ENCODE measurements around the gene GALK2. TPM values are rescaled to one million over a fixed set of nuclear protein-coding genes. Genes with fewer than 3 reads are reported as not detected.

The GALK2 gene
- total RNA-seq, 1 experiment from 2014 or later, result 35.0 TPM

- in situ Hi-C loops (cut with HindIII; ENCODE audit: low pct_unique_long_range_greater_than_20kb, low sequenced_read_pairs), result no loop called here
- Histone ChIP-seq H3K27ac (ENCODE audit: low read length) (no peak overlapping the region), H3K4me3 (ENCODE audit: low read depth in 2 of 2, low read length in 2 of 2) (no peak overlapping the region), H3K4me1 (ENCODE audit: control insufficient read depth, insufficient read depth, low read length) (no peaks in the 10 kb centered on the region), H3K36me3 (ENCODE audit: control insufficient read depth, insufficient read depth, low read length) (no peaks in the 10 kb centered on the region), H3K9me3 (ENCODE audit: control insufficient read depth, insufficient read depth, low read depth, low read length) (no peaks in the 10 kb centered on the region), H3K27me3 (ENCODE audit: control insufficient read depth, insufficient read depth, low read length) (no peaks in the 10 kb centered on the region)
- no TSS peak for BruUV-seq (replicated peaks)
- ChIA-PET POLR2A (no interaction called here), CTCF (no interaction called here)
- no peak for TF ChIP-seq REST (IDR thresholded peaks at IDR 0.05; ENCODE audit: insufficient read depth in 1 of 2, low read depth in 2 of 2, low read length in 1 of 2)
- no peak for TF ChIP-seq CTCF (IDR thresholded peaks at IDR 0.05)
- no peak for TF ChIP-seq POLR2AphosphoS5 (IDR thresholded peaks at IDR 0.05; ENCODE audit: low read depth, low read length)
- TF ChIP-seq TCF7L2 (IDR thresholded peaks at IDR 0.05; ENCODE audit: low read depth, low read length), result no peak
- no peak for TF ChIP-seq SIN3A (IDR thresholded peaks at IDR 0.05; ENCODE audit: borderline replicate concordance, insufficient read depth, low read depth, low read length)
- no peak for DNase-seq (ENCODE audit: low read depth, low spot score)
- intact Hi-C loops (cut with micrococcal nuclease; ENCODE audit: unreplicated experiment), result no loop called here
- ATAC-seq, result no peak
These were observed 209.9 kb downstream of the GALK2 start for GRCh38 chr15:49379996-49380395.

- no peaks in the 10 kb centered on the region for H3K9me3 ChIP-seq (ENCODE audit: control insufficient read depth, insufficient read depth, low read depth, low read length)
- ChIA-PET CTCF (no interaction called here), POLR2A (no interaction called here)
- no peak for DNase-seq (ENCODE audit: low read depth, low spot score)
- intact Hi-C loops (cut with micrococcal nuclease; ENCODE audit: unreplicated experiment) (no loop called here), in situ Hi-C loops (cut with HindIII; ENCODE audit: low pct_unique_long_range_greater_than_20kb, low sequenced_read_pairs) (no loop called here)
- no peak overlapping the region for H3K27ac ChIP-seq (ENCODE audit: low read length)
- no peaks in the 10 kb centered on the region for H3K27me3 ChIP-seq (ENCODE audit: control insufficient read depth, insufficient read depth, low read length)
- no peak for TF ChIP-seq CTCF (IDR thresholded peaks at IDR 0.05)
- TF ChIP-seq SIN3A (IDR thresholded peaks at IDR 0.05; ENCODE audit: borderline replicate concordance, insufficient read depth, low read depth, low read length), result no peak
- no peaks in the 10 kb centered on the region for H3K36me3 ChIP-seq (ENCODE audit: control insufficient read depth, insufficient read depth, low read length)
- no TSS peak for BruUV-seq (replicated peaks)
- no peak overlapping the region for H3K4me3 ChIP-seq (ENCODE audit: low read depth in 2 of 2, low read length in 2 of 2)
- ATAC-seq, result no peak
- no peaks in the 10 kb centered on the region for H3K4me1 ChIP-seq (ENCODE audit: control insufficient read depth, insufficient read depth, low read length)
These were observed 210.9 kb downstream of the GALK2 start for GRCh38 chr15:49380912-49381311.

Small RNAs within 50 kb of the gene (microRNA-seq; reads per million reads assigned to microRNA genes)
- gene MIR4716 (ENCODE audit: unreplicated experiment), result not detected

Other genes starting within 250 kb of the GALK2 start
- gene SHC4, start 206.3 kb upstream of the GALK2 start, total RNA-seq (2021; ENCODE audit: unreplicated experiment), result 0.10 TPM
- 40.5 TPM for gene SECISBP2L, start 123.8 kb upstream of the GALK2 start, total RNA-seq (2021; ENCODE audit: unreplicated experiment)
- 69.4 TPM for gene COPS2, start 14.6 kb upstream of the GALK2 start, total RNA-seq (2021; ENCODE audit: unreplicated experiment)

Data from Panc1 (cell line).